Measurements from ENCODE around the gene LARP1.

GRCh38 chr5:154840435-154841272 is 85.5 kb downstream of the LARP1 start:
- TF ChIP-seq, protein P1, sequence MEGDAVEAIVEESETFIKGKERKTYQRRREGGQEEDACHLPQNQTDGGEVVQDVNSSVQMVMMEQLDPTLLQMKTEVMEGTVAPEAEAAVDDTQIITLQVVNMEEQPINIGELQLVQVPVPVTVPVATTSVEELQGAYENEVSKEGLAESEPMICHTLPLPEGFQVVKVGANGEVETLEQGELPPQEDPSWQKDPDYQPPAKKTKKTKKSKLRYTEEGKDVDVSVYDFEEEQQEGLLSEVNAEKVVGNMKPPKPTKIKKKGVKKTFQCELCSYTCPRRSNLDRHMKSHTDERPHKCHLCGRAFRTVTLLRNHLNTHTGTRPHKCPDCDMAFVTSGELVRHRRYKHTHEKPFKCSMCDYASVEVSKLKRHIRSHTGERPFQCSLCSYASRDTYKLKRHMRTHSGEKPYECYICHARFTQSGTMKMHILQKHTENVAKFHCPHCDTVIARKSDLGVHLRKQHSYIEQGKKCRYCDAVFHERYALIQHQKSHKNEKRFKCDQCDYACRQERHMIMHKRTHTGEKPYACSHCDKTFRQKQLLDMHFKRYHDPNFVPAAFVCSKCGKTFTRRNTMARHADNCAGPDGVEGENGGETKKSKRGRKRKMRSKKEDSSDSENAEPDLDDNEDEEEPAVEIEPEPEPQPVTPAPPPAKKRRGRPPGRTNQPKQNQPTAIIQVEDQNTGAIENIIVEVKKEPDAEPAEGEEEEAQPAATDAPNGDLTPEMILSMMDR (IDR thresholded peaks at IDR 0.05): no peak
- no peak for TF ChIP-seq POLR2AphosphoS5 (IDR thresholded peaks at IDR 0.05)

Data from upper lobe of left lung (tissue), 4 donors.